T follicular helper cell (primary cell): ENCODE measurements around the gene NFXL1.
"Not testable (repeated sequence)": the region's sequence is repeated elsewhere in the genome, so short reads cannot be mapped to it uniquely, and the experiment has no call there.

Experiments
- DNase-seq: peaks from one replicate; pipeline ENCODE4 v3.0.0-alpha.2; 2020; ENCODE audit warnings: low read depth
- total RNA-seq, 2 experiments: gene quantifications; one replicate each; lab custom pipeline; 2026; lab: John Stamatoyannopoulos, UW

The NFXL1 gene
- total RNA-seq: 15.1 to 22.7 reads per million in 2 experiments

DNA sequence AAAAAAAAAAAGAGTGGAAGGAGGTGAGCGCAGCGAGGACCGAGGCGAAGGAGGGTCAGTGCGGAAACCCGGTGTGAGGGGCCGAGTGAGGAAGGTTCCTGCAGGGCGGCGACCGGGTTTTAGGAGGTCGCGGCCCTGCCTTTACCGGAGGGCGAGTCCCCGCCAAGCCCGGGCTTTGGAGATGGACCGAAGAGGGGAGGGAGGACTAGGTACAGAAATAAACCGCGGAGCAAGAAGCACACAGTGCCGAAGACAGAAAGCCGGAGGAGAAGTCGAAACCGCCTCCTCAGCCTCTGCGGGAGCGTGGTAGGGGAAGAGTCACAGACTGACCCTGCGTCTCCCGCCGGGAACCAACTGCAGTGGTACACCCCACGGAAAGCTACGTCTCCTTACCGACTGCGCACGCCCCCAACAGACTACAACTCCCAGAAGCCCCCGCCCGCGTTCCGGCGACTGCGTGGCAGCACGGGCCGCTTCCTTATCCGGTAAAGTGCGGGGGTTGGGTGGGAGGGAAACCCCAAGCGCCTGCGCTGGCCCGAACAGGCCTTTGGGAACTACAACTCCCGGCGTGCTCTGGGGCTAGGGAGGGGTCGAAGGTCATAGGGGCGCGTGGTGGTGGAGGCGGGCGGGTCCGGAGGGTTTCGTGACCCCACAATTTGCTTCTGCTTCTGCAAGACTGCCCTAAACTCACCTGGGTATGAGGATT is at the start of gene NFXL1:
NFXL1 (minus strand) TSS at position 364 of the 706 bp plus-strand sequence. CDS start 380 bp downstream, outside the sequence.
- peak; percentile 93 for DNase-seq

DNA sequence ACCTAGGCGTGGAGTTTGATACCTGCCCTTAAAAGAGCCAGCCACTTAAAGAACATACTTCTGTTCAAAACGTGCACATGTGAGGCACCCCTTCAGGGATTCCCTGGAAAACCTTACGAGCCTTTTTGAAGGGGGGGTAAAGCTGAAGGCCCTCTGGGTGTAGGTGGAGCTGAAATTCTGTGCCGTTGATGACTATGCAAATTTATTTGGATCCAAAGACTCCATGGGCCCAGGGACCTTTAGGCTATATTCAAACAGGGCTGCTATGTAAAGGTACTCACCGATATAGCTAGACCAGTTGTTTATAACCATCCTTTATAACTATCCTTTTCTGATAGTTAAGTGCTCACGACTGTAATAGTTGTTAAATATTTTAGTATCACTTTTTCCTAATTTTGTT is 40.3 kb upstream of the NFXL1 start:
- no peak for DNase-seq

DNA sequence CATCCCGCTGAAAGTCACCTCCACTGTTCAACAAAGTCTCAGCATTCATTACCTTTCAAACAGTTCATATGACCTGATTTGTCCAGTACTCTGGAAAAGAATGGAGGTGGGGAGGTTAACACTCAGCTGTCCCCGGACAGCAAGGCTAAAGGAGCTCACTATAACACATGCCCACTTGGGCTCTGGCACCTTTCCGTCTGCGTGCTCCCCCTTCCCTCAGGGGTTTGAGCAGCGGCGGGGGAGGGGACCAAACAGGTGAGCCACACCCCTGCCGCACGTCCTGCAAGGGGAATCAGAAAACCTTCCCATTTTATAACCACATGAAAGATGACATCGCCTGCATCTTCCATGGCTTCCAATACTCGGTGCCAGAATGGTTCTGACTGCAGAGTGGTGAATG is 39.9 kb upstream of the NFXL1 start:
- no peak for DNase-seq

DNA sequence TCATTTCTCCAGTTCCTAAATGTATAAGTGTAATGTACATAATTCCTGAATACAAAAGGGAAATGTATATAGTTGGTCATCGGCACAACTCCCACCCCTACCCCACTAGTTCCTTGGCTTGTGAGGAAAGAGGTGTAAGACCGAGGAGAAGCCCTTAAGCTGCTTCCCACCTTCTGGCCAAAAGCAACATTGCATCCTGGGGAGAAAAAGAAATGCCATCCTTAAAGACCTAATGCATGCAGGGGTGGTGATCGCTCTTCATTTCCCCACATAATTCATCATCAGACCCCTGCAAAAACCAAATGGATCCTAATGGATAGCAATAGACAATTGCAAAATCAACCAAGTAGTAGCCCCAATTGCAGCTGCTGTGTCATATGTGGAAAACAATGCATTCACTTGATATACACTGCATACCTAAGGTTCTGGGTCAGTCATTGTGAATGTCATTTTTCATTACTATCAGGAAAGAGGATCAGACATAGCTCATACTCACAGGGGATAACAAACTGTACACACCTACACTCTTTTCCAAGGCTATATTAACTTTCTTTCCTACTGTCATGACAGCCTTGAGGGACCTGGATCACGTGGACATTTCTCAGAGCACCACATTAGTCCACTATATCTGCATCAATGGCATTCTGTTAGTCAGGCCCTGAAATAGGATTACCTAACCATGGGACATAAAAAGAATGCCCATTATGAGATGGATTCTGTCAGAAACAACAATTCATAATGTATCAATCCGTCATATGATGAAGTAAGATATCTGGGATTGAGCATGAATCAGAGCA is 31.7 kb upstream of the NFXL1 start:
- DNase-seq: no peak

DNA sequence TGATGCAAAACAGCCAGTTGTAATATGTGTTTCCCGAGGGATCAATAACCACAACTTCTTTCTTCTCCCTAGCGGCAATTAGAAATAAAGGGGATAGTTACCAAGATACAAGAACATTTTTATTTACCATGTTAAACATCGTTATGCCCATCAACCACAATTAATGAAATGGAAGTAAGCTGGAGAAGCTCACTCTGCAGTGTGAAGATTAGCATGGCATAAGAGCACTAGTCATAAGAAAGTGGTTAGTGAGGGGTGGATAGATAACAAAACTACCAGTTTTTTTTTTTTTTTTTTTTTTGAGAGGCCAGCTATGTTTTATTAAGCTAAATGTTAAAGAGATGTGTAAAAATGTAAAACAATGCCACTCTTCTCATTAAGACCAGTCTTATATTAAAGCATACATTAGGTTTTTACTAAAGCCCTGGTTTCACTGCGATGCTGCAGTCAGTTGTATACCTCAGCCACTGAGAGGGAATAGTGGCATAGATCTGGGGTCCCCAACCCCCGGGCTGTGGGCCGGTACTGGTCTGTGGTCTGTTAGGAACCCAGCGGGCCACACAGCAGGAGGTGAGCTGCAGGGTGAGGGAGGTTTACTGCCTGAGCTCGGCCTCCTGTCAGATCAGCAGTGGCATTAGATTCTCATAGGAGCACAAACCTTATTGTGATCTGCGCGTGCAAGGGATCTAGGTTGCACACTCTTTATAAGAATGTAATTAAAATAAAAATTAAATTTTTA is 27.9 kb upstream of the NFXL1 start:
- no peak for DNase-seq

DNA sequence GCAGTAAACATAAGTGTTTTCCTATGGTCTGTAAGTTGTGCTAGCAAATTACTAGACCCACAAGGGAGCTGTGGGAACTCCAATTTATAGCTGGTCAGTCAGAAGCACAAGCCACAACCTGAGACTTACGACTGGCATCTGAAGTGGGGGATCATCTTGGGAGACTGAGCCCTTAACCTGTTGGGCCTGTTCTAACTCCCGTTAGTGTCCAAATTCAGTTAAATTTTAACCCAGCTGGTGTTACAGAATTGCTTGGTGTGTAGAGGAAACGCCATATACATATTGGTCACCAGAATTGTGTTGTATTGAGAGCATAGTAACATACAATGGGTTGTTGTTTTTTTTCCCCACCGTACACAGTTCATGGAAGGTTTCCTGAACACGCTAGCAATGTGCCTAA is 25.1 kb upstream of the NFXL1 start:
- no peak for DNase-seq

DNA sequence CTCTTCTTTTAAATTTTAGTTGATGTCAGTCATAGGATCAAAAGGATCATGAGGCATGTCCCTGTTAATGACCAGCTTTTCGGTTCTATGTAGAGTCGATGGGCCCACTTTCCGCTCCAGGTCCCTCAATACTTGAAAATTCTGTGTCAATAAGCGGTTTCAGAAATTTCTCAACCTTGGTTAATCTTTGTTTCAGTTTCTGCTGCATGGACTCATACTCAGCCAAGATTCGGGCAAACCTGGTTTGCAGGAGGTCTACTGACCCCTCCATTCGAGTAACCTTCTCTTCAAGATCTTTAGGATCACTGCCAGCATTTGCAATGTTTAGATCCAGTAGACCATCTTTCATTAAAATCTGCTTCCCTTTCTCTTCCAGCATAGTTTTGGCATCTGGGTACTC is 22.0 kb upstream of the NFXL1 start:
- no peak for DNase-seq

DNA sequence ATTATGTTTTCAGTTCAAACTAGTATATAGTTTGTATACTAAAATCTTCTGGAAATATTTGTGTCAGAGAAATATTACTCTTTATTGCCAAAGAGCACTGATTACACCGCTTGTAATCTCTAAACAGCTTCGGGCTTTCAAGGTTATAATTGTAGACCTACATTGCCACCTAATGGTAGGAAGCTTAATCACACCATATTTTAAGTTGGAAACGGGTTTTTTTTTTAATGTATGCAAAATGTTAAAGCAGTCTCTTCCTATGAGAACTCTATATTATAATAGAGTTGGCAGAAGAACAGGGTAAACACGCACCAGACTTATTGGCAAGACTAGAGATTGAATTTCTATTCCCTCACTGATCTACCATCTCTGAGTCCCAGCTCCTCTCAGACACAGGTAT is 19.5 kb upstream of the NFXL1 start:
- no peak for DNase-seq

DNA sequence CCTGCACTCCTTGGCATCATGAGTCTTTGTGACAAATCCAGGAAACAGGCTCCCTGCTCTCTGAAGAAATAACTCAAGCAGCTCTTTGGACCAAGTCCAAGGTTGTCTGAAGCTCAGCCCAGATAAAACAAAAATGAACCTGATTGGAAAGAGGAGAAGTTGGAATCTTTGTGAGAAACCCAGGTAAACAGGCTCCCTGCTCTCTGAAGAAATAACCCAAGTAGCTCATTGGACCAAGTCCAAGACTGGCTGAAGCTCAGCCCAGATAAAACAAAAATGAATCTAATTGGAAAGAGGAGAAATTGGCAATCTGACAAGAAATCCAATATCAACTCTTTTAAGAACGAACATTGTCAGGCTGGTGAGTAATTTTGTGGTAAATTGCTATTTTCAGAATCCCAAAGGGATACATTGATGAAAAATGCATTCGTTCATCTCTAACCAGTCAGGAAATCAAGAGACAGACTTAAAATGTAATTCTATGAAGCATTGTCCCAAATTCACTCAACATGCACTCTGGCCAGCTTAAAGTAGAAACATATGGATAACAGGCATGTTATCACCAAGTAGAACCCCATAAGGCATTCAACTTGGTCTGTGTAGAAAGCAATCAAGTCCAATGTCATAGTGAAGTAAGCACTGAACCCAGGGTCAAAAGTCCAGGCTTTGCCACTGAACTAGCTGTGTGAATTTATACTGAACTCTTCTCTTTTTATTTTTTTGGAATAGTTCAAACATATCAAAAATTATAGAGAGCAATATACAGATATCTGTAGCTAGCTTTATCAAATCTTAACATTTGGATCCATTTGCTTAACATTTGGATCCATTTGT is 16.8 kb upstream of the NFXL1 start:
- no peak for DNase-seq

DNA sequence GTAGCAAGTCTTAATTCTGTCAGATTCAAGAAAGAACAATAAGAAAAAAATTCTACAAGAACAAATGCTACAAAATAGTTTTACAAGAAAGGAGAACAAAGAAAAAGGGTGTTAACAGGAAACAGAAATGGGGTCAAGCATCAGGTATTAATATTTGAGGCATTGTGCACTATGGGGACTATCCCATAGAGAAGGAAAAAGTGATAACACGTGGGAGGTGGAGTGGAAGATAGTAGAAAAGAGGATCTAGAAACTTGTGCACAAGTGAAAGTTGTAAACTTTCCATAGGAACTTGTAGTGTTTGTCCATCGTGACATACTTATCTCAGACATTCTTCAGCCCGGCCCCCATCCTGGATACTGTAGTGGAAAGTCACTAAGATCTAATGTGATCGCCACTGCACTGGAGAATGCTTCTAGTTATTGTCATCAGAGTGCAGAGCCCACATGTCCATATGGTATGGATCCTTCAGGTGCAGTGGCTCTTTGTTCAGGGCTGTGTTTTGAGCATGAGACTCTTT is 15.4 kb upstream of the NFXL1 start:
- no peak for DNase-seq

DNA sequence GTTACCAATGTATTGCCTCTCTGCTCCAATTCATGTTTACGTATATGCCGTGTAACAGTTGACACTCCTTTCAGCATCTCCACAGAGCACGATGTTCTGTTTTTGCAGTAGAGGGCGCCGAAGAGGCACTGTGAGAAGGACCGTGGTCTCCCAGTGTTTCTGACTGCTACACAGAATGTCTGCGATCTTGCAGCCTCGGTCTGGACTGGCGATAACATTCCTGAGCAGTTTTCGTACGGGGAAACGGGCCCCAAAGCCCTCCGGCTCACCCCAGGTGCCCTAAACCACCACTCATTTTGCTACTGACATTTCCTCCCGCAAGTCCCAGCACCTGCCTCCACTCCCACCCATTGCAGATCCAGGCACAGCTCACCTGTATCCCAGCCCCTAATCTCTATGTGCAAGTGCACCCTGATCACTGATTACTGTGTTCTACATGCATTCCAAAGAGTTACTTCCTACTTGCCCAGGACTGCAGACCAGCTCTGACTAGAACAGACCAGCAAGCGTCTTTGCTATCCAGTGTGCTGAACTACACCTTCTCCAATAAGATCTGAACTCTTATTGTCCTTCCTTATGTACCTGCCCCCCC is 12.4 kb upstream of the NFXL1 start:
- DNase-seq: peak; percentile 29

DNA sequence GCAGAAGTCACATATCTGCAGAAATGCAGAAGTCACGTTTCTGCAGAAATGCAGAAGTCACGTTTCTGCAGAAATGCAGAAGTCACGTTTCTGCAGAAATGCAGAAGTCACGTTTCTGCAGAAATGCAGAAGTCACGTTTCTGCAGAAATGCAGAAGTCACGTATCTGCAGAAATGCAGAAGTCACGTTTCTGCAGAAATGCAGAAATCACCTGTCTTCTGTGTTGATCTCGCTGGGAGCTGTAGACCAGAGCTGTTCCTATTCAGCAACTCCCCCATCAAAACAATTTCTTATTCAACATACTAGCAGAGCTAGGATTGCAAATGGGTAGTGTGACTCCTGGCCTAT is 8.9 kb upstream of the NFXL1 start:
- DNase-seq: not testable (repeated sequence)

DNA sequence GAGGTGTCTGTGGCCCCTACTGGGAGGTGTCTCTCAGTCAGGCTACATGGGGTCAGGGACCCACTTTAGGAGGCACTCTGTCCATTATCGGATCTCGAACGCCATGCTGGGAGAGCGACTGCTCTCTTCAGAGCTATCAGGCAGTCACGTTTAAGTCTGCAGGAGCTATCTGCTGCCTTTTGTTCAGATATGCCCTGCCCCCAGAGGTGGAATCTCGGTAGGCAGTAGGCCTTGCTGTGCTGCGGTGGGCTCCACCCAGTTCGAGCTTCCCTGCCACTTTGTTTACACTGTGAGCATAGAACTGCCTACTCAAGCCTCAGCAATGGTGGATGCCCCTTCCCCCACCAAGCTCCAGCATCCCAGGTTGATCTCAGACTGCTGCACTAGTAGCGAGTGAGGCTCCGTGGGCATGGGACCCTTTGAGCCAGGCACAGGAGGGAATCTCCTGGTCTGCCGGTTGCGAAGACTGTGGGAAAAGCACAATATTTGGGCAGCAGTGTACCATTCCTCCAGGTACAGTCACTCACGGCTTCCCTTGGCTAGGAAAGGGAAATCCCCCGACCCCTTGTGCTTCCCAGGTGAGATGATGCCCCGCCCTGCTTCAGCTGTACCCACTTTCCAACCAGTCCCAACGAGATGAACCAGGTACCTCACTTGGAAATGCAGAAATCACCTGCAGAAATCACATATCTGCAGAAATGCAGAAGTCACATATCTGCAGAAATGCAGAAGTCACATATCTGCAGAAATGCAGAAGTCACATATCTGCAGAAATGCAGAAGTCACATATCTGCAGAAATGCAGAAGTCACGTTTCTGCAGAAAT is 8.3 kb upstream of the NFXL1 start:
- not testable (repeated sequence) for DNase-seq

DNA sequence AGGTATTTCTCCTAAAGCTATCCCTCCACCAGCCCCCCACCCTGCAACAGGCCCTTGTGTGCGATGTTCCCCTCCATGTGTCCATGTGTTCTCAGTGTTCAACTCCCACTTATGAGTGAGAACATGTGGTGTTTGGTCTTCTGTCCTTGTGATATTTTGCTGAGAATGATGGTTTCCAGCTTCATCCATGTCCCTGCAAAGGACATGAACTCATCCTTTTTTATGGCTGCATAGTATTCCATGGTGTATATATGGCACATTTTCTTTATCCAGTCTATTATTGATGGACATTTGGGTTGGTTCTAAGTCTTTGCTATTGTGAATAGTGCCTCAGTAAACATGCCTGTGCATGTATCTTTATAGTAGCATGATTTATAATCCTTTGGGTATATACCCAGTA is 2.8 kb upstream of the NFXL1 start:
- not testable (repeated sequence) for DNase-seq

DNA sequence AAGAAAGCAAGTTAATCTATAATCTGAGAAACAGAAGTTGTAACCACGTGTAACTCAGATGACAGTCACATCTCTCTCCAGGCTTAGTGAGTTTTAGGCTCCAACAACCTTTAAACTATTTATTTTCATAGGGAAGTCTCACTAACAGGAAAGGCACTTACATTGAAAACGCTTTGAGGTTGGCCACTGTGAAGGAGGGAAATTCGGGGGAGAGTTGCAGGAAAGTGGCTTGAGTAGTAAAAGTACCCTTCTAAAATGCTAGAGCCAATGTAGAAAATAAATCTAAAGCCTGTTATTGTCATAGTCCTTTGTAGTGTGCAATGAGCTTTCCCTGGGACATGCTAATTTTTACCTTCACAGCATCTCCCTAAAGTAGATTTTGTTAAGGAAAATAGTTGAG is 995 bp upstream of the NFXL1 start:
- no peak for DNase-seq

DNA sequence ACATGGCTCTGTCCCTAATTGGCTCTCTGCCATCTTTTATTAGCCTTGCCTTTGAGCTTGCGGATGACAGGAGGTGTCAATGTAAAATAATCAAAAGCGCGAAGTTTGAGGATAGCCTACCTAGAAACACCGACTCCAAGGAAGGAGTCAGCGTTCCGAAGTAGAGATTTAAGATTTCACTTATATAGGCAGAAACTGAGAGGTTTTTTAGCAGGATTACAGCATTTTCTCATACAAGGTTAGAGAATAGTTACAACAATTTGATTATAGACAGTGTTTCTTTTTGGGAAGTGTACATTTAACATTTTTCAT is 499 bp upstream of the NFXL1 start:
- DNase-seq: no peak

DNA sequence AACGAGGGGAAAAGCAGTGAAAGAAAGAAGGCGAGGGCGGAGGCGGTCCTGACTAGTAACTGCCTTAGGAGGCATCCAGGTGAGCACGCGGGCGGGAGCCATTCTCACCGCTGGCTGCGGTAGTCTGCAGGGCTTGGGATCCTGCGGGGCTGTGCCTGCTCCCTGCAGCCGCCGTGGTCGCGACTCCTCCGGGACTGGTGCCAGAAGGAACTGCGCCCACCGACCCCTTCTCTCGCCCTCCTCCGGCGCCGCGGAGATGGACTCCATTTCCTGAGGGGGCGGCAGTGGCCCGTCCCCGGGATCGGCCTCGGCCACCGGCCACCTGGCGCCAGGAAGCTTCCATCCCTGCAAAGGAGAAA is 543 bp downstream of the NFXL1 start:
- DNase-seq: peak; percentile 6

DNA sequence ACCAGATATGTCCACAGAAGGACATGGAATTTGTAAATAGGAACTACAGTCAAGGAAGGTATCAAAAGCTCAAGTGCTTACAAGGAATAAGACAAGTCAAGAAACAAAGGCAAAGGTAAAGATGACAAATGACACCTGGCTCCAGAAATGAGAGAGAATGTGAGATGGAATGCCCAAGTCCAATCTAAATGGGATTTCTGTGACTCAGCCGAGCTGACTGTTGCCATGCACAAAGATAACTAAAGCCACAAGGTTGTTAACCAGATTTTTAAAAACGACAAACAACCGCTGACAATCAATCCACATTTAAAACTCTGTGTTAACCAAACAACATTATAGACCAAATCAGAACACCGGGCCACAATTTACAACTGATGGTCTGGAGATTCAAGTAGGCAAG is 1.1 kb downstream of the NFXL1 start:
- no peak for DNase-seq

DNA sequence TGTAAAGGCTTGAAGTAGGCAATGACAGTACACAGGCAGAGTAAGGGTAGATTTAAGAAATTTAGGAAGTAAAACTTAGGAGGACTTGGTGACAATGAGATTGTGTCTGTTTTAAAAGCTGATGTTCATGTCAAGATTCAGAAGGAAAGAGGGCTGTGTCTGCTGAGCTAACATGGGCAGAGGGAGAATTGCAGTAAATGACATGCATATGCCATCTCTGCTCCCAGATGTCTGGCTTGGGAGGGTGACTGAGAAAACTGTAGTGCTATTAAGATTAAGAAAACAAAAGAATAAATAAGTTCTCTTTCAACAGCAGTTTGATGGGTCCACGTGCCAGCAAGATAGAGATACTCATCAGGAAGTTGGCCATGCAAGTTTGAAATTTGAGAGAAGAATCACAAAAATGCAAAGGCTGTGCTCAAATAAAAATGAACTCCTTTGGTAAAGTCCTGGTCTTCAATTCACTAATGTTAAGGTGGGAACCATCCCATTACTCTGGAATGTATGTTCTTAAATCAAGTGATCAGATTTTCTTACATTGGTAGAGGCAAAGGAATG is 7.2 kb downstream of the NFXL1 start:
- DNase-seq: no peak

DNA sequence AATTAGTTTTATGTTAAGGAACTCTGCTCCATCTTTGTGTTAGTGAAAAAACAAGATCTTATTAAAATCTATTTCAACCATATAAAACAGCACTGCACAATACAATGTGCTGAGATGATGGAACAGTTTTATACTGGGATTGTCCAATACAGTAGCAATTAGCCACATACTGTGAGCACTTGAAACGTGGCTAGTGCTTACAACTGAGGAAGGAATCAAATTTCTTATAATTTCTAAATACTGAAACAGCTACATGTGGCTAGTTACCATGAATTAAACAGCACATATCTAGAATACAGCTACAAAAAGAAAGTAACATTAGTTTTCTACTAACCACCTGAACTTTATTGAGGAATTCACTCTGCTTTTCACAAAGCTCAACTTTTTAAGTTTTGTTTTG is 14.7 kb downstream of the NFXL1 start:
- DNase-seq: no peak
